IMR-90 (cell line): Measurements from ENCODE around the gene SMIM41.

Experiments used
- CEBPB ChIP-seq: IDR thresholded peaks from 2 replicates; pipeline ENCODE4 v1.6.1; 2012; ENCODE audit warnings: low read depth, low read length, improper control_type of control experiment
- CTCF ChIP-seq: conservative IDR thresholded peaks from 2 replicates; pipeline ENCODE4 v1.5.1; 2012; ENCODE audit warnings: mild to moderate bottlenecking, low read depth, low read length, improper control_type of control experiment
- ELK1 ChIP-seq: fragments of 150-350 bp; IDR thresholded peaks from 2 replicates; pipeline ENCODE4 v1.6.1; 2016; ENCODE audit warnings: low read depth, mild to moderate bottlenecking, low read length, moderate library complexity, borderline replicate concordance
- POLR2A ChIP-seq: IDR thresholded peaks from 2 replicates; pipeline ENCODE4 v1.6.1; 2012; ENCODE audit warnings: mild to moderate bottlenecking, low read depth, low read length
- RAD21 ChIP-seq: IDR thresholded peaks from 2 replicates; pipeline ENCODE4 v1.6.1; 2012; ENCODE audit warnings: low read length, improper control_type of control experiment
- RCOR1 ChIP-seq: IDR thresholded peaks from 2 replicates; pipeline ENCODE4 v1.6.1; 2012; ENCODE audit warnings: mild to moderate bottlenecking, low read length, improper control_type of control experiment; ENCODE audit not compliant: insufficient replicate concordance

- TF ChIP-seq CTCF = no peak
- TF ChIP-seq POLR2A = no peak
- TF ChIP-seq CEBPB = no peak
- no peak for TF ChIP-seq RCOR1
- no peak for TF ChIP-seq ELK1
- no peak for TF ChIP-seq RAD21
These were observed 44.1 kb downstream of the SMIM41 start for GRCh38 chr12:52123487-52124186.
